ENCODE data around the gene EPB41L2. TPM values are rescaled to one million over a fixed set of nuclear protein-coding genes. Genes with fewer than 3 reads are reported as not detected.

Gene EPB41L2
- total RNA-seq, 1 experiment from 2014 or later = 22.5 TPM

DNA sequence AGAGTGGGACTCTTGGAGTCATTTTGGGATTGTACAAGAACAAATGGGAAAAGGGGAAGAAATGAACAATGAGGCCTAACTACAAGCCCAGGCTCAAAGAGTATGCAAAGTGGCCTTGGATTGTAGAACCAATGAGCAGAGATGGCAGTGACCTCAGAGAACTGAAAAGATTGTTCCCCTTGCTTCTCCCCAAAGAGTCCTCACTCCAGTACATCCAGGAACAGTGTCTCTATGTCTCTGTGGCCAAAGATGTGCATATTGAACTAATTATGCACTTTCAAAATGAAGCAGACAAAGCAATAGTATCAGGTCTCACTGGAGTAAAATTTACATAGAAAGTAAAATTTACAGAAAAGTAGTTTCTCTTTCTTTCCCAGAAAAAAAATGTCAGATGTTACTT lies 154.9 kb downstream of the EPB41L2 start:
- CTCF ChIA-PET = no interaction called here
- Mint-ChIP-seq H3K4me1 (ENCODE audit: insufficient read depth, unreplicated experiment) (peaks cover 14% of the 10 kb centered on the region), H3K36me3 (ENCODE audit: insufficient read depth, unreplicated experiment) (no peaks in the 10 kb centered on the region), H3K27ac (ENCODE audit: low read depth, unreplicated experiment) (no peak overlapping the region), H3K27me3 (ENCODE audit: insufficient read depth, unreplicated experiment) (no peaks in the 10 kb centered on the region), H3K4me3 (ENCODE audit: unreplicated experiment) (no peak overlapping the region), H3K9me3 (ENCODE audit: unreplicated experiment) (no peaks in the 10 kb centered on the region)
- no TSS peak for BruUV-seq (replicated peaks)
- intact Hi-C loops (cut with micrococcal nuclease) = no loop called here
- POLR2A ChIA-PET = interaction anchor here (0.9 kb wide), 1 partner anchor 47 kb away, joined by 3 read pairs; no protein-coding TSS in a partner anchor
- DNase-seq (ENCODE audit: unreplicated experiment) = no peak
- TF ChIP-seq, protein P1, sequence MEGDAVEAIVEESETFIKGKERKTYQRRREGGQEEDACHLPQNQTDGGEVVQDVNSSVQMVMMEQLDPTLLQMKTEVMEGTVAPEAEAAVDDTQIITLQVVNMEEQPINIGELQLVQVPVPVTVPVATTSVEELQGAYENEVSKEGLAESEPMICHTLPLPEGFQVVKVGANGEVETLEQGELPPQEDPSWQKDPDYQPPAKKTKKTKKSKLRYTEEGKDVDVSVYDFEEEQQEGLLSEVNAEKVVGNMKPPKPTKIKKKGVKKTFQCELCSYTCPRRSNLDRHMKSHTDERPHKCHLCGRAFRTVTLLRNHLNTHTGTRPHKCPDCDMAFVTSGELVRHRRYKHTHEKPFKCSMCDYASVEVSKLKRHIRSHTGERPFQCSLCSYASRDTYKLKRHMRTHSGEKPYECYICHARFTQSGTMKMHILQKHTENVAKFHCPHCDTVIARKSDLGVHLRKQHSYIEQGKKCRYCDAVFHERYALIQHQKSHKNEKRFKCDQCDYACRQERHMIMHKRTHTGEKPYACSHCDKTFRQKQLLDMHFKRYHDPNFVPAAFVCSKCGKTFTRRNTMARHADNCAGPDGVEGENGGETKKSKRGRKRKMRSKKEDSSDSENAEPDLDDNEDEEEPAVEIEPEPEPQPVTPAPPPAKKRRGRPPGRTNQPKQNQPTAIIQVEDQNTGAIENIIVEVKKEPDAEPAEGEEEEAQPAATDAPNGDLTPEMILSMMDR (IDR thresholded peaks at IDR 0.05; ENCODE audit: unreplicated experiment) = no peak

DNA sequence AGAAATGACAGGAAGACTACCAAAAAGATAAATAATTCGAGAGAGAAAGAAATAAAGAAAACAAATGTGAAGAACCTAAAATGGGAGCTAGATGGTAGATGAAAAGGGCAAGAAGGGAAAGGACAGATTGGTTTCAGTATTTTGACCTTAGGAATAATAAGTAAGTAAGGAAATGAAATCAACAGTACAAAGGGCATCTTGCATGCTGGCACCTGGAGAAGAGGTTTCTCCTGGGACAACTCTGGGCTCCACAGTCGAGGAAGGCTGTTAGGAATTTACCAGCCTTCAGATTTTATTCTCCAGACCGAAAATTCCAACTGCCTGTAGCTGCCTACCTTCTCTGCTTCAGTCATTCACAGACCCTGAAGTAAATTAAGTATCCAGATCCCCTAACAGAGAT lies 155.4 kb downstream of the EPB41L2 start:
- CTCF ChIA-PET = no interaction called here
- POLR2A ChIA-PET = interaction anchor here (0.9 kb wide), 1 partner anchor 47 kb away, joined by 3 read pairs; no protein-coding TSS in a partner anchor
- H3K27me3 Mint-ChIP-seq (ENCODE audit: insufficient read depth, unreplicated experiment) = no peaks in the 10 kb centered on the region
- H3K4me1 Mint-ChIP-seq (ENCODE audit: insufficient read depth, unreplicated experiment) = peaks cover 14% of the 10 kb centered on the region
- no peaks in the 10 kb centered on the region for H3K9me3 Mint-ChIP-seq (ENCODE audit: unreplicated experiment)
- no peak overlapping the region for H3K27ac Mint-ChIP-seq (ENCODE audit: low read depth, unreplicated experiment)
- intact Hi-C loops (cut with micrococcal nuclease) = no loop called here
- TF ChIP-seq, protein P1 (IDR thresholded peaks at IDR 0.05; ENCODE audit: unreplicated experiment) = no peak
- DNase-seq (ENCODE audit: unreplicated experiment) = no peak
- BruUV-seq (replicated peaks) = no TSS peak
- no peaks in the 10 kb centered on the region for H3K36me3 Mint-ChIP-seq (ENCODE audit: insufficient read depth, unreplicated experiment)
- H3K4me3 Mint-ChIP-seq (ENCODE audit: unreplicated experiment) = no peak overlapping the region

DNA sequence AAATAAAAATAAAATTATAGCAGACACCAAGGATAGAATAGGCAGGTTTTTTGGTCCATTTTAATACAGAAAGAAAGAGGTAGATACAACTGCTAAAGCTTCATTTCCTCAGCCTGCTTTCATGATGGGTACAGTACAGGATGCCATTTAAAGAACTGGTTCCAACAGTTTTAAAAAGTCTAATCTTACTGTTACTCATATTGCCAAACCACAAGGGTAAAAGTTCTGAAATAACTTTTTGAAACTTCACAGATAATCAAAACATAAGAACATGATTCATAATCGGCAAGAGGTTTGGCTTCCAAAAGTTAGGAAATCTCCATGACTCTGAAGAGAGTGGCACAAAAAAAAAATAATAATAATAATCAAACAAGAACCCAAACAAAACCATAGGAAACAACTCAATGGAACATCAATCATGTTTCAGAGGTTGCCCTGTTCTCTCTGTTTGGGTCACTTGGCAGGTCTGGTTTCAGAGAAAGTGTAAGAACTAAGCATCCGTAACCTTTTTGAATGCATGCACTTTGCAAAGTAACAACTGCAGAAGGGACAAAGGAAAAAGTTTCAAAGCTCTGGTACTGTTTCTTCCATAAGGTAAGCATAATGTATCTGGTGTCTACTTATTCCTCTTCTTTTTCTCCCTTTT lies 156.2 kb downstream of the EPB41L2 start:
- no peak overlapping the region for H3K27ac Mint-ChIP-seq (ENCODE audit: low read depth, unreplicated experiment)
- ChIA-PET CTCF (interaction anchor here (0.6 to 1.4 kb wide), 6 partner anchors 9 to 626 kb away, joined by 3 to 6 read pairs (median 3); no protein-coding TSS in a partner anchor), POLR2A (interaction anchor here (1.5 kb wide), 1 partner anchor 11 kb away, joined by 8 read pairs; no protein-coding TSS in a partner anchor)
- intact Hi-C loops (cut with micrococcal nuclease) = no loop called here
- no peak overlapping the region for H3K4me3 Mint-ChIP-seq (ENCODE audit: unreplicated experiment)
- H3K36me3 Mint-ChIP-seq (ENCODE audit: insufficient read depth, unreplicated experiment) = no peaks in the 10 kb centered on the region
- BruUV-seq (replicated peaks) = no TSS peak
- H3K27me3 Mint-ChIP-seq (ENCODE audit: insufficient read depth, unreplicated experiment) = no peaks in the 10 kb centered on the region
- TF ChIP-seq, protein P1 (IDR thresholded peaks at IDR 0.05; ENCODE audit: unreplicated experiment) = no peak
- DNase-seq (ENCODE audit: unreplicated experiment) = peak; percentile 67
- peaks cover 14% of the 10 kb centered on the region for H3K4me1 Mint-ChIP-seq (ENCODE audit: insufficient read depth, unreplicated experiment)
- H3K9me3 Mint-ChIP-seq (ENCODE audit: unreplicated experiment) = no peaks in the 10 kb centered on the region

DNA sequence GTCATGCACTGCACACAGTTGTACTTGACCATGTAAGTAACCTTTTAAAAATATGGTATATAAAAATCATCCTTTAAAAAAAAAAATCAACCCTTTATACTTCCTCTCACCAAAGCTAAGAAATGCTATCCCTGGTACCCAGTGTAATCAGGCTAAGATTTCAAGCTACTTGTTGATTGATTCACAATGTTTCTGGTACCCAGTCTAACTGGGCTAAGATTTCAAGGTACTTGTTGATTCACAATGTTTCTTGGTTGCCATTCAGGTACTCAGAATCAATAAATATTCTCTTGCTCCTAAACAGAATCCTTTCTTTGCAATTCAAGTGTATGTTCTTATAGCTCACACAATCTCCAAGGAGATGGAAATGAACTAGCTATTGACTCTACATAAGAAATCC lies 159.4 kb downstream of the EPB41L2 start:
- Mint-ChIP-seq H3K36me3 (ENCODE audit: insufficient read depth, unreplicated experiment) (no peaks in the 10 kb centered on the region), H3K27ac (ENCODE audit: low read depth, unreplicated experiment) (no peak overlapping the region), H3K4me1 (ENCODE audit: insufficient read depth, unreplicated experiment) (peaks cover 23% of the 10 kb centered on the region), H3K27me3 (ENCODE audit: insufficient read depth, unreplicated experiment) (no peaks in the 10 kb centered on the region), H3K4me3 (ENCODE audit: unreplicated experiment) (no peak overlapping the region), H3K9me3 (ENCODE audit: unreplicated experiment) (no peaks in the 10 kb centered on the region)
- TF ChIP-seq, protein P1 (IDR thresholded peaks at IDR 0.05; ENCODE audit: unreplicated experiment) = no peak
- intact Hi-C loops (cut with micrococcal nuclease) = no loop called here
- CTCF ChIA-PET = interaction anchor here (0.6 to 1.2 kb wide), 6 partner anchors 19 to 616 kb away, joined by 3 to 5 read pairs (median 4); no protein-coding TSS in a partner anchor
- no TSS peak for BruUV-seq (replicated peaks)
- no peak for DNase-seq (ENCODE audit: unreplicated experiment)
- POLR2A ChIA-PET = no interaction called here
